Activated T-cell treated with anti-CD3 and anti-CD28 coated beads, Interleukin-2, amount 50 U/mL, for 1 hour (primary cell): ENCODE measurements around the gene CLCN1.
"Not testable (repeated sequence)": the region's sequence is repeated elsewhere in the genome, so short reads cannot be mapped to it uniquely, and the experiment has no call there.

Source experiments
- DNase-seq: peaks from one replicate; pipeline ENCODE4 v3.0.0-alpha.2; 2020

Gene CLCN1

DNA sequence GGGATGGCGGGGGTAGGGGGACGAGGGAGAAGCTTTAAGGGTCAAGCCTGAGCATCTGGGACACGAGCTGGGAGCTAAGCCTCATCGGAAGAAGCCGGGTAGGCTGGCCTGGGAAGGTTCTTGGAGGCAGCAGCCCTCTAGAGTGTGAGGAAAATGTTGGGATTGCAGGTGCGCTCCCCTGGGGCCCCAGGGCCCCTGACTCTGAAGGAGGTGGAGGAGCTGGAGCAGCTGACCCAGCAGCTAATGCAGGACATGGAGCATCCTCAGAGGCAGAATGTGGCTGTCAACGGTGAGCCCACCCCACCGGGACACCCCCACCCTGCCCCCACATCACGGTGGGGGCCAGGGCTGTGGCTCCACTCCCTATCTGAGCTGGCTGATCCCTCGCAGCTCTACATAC lies 72.1 kb downstream of the CLCN1 start:
- no peak for DNase-seq

DNA sequence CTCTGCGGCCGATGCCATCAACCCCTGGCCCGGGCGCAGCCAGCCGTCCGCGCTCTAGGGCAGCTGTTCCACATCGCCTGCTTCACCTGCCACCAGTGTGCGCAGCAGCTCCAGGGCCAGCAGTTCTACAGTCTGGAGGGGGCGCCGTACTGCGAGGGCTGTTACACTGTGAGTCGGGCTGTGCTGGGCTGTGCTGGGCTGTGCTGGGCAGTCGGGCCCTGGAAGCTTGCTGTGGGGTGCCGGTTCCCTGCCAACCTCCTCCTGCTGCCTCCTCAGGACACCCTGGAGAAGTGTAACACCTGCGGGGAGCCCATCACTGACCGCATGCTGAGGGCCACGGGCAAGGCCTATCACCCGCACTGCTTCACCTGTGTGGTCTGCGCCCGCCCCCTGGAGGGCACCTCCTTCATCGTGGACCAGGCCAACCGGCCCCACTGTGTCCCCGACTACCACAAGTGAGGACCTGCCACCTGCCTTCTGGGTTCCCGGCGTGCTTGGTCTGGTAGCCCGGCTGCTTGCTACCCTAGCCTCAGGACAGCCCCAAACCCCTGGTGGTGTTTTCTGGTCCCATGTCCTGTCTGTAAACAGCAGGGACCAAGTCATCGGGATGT lies 72.7 kb downstream of the CLCN1 start:
- no peak for DNase-seq

DNA sequence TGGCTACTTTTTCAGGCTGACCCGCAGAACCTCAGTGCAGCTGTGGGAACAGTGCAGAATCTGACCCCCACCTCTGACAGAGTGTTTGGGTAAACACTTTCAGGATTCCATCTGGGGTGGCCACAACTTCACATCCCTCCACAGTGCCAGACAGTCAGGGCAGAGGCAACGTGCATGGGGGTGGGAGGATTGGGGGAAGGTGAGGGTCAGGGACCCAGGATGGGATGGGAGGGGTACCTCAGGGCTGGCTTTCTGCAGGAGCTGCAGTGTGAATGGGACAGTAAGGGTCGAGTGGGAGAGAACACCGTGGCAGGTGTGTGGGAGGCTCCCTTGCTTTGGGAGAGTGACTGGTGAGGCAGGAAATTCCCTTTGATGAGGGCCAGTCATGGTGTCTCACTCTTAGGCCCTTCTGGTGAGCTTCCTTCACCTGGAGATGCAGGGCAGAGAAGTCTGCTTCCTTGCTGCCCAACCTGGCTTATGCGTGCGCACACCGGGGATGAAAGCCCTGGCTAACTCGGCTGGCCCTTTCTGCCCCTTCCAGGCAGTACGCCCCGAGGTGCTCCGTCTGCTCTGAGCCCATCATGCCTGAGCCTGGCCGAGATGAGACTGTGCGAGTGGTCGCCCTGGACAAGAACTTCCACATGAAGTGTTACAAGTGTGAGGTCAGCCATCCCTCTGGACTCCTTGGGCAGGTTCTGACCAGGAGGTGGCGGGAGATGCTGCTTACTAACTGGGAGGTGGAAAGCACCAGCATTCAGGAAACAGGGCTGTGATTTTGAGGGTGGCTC lies 73.6 kb downstream of the CLCN1 start:
- no peak for DNase-seq

DNA sequence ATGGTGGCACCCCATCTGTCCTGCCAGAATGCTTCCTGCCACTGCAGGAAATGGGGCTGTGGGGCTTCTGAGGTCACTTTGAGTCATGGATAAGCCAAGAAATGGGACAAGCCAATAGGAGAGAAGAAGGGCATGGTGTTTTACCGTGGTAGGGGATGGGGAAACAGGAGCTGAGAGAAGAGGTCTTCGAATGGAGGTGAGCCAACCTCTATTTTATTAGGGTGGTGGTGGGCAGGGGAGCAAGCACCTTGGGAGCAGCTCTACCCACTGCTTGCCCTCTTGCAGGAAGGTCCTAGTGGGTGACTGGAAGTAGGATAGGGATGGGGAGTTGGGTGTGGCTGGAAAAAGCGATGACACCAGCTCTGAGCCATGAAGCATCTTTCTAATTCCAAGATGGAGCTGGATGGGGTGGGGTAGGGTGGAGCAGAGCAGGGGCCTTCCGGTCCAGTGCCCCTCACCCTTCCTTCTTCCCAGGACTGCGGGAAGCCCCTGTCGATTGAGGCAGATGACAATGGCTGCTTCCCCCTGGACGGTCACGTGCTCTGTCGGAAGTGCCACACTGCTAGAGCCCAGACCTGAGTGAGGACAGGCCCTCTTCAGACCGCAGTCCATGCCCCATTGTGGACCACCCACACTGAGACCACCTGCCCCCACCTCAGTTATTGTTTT lies 74.3 kb downstream of the CLCN1 start:
- no peak for DNase-seq

DNA sequence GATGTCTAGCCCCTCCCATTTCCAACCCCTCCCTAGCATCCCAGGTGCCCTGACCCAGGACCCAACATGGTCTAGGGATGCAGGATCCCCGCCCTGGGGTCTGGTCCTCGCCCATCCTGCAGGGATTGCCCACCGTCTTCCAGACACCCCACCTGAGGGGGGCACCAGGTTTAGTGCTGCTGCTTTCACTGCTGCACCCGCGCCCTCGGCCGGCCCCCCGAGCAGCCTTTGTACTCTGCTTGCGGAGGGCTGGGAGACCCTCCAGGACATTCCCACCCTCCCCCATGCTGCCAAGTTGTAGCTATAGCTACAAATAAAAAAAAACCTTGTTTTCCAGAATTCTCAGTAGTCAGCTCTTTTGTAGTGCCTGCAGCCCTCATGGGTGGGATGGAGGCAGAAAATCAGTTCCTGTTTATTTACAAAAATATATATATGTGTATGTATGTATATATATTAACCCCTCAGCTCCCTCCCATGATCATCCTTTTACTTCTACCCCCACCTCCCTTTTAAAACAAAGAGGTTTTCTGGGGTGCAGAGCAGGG lies 74.9 kb downstream of the CLCN1 start:
- DNase-seq, result no peak

DNA sequence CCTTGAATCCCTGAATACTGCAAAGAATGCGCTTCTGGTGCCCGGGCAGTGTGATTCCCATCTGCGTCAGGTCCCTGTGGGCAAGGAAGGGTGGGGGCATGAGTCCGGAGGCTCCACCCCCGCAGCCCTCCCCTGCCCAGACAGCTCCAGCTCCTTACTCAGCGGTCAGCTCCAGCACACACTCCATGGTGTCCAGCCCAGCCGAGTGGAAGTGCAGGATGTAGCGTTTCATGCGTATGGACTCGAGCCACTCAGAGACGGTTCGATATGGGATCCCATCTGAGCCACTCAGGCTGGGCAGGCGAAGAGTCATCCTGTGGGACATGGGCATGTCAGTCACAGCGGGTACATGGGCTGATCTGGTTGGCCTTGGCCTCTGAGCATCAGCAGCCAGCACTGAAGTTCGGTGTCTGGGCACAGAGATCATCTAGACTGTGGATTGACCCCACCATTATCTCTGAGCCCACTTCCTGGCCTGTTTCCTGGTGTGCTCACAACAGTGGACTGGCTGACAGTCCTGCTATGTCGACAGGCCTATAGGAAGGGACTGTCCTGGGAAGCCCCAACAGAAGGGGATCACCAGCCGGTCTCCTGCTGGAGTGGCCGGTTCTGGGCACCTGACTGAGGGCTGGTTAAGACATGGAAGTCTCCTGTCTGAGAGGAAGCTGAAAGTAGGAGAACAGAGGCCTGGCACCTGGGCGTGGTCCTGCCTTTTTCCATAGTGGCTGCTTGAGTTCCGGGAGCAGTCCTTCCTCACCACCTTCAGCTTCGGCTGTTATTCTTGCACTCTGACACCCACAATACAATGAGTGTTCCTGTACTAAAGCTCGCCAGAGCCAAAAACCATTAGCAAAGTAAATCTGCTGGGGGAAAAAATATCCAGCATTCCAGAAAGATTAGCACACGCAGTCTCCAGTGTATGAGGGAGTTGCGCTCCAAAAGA lies 75.8 kb downstream of the CLCN1 start:
- no peak for DNase-seq

DNA sequence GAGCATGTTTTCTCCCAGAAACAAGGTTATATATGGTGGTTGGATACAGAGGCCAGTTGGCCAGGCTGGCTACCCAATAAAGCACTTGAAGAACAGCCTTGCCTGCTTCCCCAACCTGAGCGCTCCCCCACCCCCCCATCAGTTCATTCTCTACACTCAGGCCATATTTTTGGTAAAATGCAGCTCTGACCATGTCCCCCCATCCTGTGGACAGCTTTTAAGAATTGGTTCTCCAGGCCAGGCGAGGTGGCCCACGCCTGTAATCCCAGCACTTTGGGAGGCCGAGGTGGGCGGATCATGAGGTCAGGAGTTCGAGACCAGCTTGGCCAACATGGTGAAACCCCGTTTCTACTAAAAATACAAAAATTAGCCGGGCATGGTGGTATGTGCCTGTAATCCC lies 76.5 kb downstream of the CLCN1 start:
- not testable (repeated sequence) for DNase-seq

DNA sequence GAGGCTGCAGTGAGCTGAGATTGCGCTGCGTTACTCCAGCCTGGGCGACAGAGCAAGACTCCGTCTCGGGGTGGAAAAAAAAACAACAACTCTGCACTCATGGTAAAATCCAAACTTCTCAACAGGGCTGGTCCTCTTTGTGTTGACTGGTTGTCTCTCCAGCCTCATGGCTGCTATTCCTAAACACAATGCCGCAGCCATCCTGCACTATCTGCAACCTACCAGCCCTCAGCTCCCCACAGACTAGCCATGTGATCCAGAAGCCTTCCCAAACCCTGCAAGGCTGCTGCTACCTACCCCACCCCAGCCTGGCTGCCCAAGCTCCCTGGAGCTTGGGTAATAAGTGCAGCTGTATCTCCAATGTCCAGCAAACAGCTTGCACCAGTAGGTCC lies 77.0 kb downstream of the CLCN1 start:
- no peak for DNase-seq

DNA sequence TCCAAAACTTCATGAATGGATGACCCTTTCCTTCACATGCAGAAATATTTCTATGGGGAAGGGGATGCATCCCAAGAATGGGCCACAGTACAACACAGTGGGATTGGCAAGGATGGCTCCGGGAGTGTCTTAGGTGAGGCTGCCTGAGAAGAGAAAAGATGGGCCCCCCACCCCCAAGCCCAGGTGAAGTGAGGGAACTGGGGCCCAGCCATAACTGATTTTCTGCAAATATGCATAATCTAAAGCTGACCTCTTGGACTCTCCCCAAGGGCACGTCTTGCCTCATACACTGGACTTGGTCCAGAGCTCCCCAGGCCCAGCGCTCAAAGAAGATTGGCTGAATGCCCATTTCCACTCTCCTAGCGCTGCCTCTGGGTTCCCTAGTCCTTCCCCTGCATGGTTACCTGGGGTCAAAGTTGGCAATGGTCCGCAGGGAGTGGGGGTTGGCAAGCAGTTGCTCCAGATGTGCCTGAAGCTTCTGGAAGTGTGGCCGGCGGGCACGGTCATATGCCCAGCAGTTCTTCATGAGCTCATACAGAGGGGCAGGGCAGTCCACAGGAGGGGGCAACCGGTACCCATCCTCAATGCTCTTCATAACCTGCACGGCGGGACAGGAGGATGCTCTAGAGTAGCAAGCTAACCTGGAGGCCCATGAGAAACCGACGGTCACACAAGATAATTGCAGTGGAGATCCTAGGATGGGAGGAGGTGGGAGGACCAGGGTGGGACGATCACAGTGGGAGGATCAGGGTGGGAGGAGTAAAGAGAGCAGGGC lies 77.5 kb downstream of the CLCN1 start:
- DNase-seq, result no peak

DNA sequence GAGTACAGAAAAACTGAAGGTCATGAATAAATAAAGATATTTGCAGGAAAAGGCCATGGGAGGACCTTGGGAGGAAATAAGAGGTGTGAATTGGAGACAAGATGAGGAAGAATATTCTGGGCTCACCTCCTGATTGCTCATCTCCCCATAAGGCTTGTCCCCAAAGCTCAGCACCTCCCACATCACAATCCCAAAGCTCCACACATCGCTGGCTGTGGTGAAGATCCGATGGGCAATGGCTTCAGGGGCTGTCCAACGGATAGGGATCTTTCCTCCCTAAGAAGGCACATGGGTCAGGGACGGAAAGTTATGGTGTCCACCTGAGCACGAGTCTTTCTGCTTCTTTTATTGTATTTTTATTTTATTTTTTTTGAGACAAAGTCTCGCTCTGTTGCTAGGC lies 78.2 kb downstream of the CLCN1 start:
- no peak for DNase-seq

DNA sequence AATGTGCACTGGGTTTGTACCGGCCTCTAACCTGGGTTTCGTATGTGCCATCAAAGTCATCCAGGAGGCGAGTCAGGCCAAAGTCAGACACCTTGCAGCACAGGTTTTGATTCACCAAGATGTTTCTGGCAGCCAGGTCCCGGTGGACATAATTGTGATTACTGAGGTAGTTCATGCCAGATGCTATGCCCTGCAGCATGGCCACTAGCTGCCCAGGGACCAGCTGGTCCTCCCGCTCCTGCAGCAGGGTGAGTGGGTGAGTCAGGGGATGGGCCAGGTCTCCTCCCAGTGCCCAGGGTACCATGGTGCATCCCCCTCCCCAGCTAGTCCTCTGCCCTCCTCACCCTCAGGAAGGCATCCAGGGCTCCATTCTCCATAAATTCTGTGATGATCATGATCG lies 78.9 kb downstream of the CLCN1 start:
- DNase-seq, result no peak

DNA sequence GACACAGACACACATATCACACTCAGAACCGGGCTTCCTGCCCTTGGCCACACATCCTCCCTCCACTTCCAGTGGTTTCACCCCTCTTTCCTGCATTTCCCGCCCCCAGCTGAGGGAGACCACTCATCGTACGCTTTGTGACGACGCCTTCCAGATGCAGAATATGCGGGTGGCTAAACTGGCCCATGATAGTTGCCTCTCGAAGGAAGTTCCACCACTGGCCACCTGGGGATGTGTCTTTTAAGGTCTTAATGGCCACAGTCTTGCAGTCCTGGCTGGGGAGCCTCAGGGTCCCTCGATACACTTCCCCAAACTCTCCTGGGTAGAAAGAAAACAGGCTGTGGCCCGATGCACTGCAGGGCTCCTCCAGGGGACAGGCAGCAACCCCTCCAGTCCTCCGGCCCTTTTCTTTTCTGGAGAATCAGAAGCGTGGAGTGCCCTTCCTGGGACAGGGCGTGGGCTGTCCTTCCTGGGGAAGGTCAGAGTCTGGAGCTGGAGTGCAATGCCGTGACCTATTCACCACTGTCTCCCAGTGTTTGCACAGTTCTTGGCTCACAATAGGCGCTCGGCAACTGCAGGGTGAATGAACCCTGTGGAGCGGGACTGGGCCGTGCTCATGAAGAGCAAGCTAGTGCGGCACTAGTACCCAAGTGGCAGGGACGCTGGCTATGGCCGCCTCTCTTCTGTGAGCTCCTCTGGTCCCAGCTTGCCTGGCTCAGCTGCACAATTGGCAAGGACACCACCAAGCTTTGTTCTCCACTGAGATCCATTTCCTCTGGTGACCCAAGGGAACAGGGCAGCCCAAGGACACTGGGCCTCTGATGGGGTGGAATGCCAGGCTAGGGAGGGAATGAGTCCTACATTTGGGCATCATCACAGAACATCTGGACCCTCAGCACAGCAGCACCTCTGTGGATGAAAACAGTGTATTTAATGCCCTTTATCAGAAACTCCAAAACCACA lies 79.6 kb downstream of the CLCN1 start:
- DNase-seq, result no peak

DNA sequence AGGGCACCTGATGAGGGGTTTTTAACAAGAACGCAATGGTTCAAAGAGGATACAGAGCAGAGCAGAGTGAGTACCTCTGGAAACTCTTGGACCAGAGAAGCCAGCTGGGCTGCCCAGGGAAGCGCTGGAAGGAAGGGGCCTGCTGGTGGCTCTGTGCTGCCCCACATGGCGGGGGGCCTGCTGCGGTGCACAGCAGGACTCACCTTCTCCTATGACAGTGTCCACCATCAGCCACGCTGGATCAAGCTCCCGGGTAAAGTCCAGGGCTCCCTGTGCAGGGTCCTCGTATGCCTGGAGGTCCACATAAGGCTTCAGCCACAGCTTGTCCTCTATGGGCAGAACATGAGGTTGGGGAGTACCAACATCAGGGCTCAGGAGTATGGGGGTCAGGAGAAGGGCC lies 80.3 kb downstream of the CLCN1 start:
- no peak for DNase-seq

DNA sequence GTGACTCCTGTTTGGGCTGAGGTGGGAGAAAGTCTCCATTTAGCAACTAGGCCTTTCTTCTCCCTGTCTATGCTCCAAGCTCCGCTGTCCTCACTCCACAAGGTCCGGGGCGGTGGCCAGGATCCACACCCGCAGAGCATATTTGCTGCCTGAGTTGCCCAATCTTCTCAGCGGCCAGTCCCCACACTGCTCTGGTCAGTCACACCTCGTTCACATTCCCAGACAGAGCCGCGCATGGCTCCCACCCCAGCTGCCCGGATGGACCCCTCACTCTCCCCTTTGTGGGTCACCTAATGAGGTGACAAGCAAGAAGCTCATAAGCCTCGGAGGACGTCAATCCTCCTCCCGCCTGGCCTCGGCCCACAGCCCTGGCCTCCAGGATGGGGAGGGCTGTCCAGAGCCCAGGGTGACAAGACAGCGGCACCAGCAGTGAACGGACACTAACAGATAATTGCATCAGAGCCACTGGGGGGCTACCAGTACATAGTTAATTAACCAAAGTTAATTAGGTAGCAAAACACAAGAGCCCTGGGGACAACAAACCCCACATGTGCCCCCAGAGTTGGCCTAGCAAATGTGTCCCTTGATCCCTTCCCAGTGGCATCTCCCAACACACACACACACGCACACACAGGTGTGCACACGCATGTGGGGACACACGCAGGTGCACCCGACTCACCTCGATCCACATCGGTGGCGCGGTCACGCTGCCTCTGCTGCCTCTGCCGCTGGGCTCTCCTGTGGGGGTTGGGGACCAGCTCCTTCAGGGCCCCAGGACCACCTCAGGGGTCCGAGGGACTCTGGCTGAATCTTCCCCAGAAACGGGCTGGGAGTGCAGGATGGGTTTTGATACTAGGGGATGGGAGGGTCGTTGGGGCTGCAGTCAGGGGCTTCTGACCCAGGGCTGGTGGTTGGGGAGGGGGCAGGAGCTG lies 81.0 kb downstream of the CLCN1 start:
- DNase-seq, result no peak

DNA sequence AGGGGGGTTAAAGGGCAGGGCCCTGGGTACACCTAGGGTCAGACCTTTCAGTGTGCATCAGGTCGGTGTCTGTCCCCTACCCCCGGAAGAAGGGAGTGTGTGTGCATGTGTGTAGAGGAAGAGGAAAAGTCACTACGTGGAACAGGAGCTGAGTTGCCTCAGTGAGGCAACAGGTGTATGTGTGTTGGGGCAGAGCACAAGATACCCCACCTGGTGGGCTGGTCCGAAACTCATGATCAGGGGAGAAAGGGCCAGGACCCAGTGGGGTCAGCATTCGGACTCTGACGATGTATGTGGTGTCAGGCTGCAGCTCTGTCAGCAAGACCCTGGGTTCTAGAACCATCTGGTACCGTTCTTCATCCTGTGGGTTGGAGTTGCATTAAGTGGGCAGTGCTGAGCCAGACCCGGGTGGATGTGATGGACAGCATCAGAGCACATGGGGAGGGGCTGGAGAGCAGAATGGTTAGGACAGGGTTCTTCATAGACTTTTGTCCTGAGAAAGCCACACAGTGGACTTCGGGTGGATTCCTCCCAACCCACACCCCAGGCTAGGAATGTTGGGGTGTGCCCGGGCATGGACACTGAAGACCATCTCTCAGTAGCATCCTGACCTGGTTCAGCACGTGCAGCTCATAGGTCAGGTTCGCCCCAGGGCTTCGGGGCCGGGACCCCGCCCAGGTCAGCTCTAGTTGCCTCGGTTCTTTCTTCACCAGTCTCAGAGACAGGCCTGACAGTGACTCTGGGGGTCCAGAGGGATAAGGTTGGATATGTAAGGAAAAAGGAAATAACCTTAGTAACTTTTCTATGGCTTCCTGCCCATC lies 82.0 kb downstream of the CLCN1 start:
- DNase-seq, result no peak

DNA sequence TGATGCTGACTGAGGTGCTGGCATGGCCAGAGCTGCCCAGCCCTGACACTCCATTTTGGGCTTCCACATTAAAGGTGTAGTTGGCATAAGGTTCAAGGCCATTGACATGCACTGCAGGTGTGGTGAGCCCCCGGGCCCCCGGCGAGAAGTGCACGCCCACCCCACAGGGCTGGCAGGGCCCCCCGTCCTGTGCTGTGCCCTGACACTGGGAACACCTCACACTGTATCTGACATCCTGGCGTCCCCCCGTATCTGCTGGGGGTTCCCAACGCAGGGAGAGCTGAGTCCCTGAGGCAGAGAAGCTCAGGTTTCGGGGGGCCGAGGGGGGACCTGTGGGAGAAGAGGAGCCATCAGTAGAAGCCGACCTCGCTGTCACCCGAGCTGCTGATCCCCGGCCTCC lies 82.7 kb downstream of the CLCN1 start:
- no peak for DNase-seq

DNA sequence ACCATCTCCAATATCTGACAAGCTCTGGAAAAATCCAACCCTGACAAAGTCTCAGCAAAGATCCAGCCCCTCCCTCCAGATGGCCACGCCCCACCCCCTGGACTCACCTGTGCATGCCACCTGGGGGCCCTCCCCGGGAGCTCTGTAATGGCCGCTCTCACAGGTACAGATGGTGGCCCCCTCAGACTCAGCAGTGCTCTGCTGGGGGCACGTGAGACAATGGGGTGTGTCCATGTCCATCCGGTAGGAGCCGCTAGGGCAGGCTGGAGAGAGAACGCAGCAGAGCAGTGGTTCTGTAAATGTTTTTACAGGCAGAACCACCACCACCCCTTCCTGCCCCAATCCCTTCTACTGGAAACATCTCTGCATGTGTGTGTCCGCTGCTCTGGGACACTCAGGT lies 83.2 kb downstream of the CLCN1 start:
- DNase-seq, result no peak

DNA sequence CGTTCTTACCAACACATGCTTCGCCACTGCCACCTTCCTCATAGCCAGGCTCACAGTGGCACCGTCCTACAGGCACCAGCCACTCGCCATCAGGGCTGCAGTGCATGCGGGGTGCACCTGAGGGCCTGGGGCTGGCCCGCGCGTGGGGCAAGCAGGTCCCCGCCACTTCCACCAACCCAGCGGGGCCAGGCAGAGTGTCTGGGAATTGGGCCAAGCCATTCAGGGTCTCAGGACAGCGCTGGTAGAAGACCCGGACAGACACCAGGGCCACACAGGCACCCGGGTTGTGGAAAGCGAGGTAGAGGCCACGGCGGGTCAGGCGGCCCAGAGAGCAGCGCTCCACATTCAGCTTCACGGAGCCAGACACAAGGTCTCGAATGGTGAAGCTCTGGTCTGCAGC lies 83.7 kb downstream of the CLCN1 start:
- no peak for DNase-seq

DNA sequence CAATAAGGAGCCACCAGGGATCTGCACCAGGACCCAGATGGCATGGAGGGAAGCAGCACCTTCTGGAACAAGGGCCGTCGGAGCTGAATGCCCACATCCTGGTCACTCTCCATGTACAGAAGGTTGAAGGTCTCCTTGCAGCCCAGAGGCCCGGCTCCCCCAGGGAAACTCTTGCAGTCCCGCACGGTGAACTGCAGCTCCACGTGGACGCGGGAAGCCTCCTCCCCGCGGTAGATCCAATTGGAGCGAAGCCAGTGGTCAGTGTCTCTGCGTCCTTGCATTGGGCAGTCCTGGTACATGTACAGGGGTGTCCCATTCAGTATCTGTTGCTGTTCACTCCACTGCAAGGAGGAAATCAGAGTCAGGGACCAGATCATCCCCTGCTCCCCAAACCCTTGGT lies 85.4 kb downstream of the CLCN1 start:
- DNase-seq, result no peak
